ENCODE results near the gene MMP15.

DNA sequence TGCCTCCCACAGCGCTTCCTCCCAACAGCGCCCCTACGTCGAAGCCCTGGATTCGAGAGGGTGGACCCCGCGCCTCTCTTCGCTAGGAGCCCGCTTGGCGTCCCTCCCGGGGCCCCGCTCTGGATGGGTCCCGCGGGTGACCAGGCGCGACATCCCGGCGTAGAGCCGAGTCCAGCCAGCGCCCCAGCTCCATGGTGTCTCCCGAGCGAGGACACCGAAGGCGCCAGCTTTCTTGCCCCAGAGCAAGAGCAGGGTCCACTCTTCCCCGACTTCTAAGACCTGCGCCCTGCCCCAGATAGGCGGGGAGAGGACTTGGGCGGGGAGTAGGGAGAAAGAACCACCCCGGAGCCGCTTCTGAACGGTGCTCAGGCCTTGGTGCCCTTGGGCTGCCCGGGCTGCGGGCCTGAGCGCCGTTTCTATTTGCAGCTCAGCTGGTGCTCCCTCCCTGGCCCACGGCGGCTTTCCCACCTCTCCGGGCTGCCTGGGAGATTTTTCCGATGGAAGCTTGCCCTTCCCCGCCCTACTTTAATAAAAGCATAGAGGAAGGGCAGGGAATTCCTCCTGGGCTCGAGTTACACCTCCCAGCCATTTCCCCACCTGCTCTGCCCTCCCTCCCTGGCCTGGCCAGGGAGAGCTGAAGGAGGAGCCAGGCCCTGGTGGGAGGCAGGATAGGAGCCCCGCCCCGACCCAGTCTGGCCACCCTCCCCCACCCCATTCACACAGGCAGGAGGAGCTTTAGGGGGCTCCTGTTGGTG, 1.8 kb downstream of the MMP15 start:
- TF ChIP-seq EZH2 (IDR thresholded peaks at IDR 0.05; ENCODE audit: borderline replicate concordance, low read depth, low read length, severe bottlenecking), result no peak
- TF ChIP-seq, protein P1, sequence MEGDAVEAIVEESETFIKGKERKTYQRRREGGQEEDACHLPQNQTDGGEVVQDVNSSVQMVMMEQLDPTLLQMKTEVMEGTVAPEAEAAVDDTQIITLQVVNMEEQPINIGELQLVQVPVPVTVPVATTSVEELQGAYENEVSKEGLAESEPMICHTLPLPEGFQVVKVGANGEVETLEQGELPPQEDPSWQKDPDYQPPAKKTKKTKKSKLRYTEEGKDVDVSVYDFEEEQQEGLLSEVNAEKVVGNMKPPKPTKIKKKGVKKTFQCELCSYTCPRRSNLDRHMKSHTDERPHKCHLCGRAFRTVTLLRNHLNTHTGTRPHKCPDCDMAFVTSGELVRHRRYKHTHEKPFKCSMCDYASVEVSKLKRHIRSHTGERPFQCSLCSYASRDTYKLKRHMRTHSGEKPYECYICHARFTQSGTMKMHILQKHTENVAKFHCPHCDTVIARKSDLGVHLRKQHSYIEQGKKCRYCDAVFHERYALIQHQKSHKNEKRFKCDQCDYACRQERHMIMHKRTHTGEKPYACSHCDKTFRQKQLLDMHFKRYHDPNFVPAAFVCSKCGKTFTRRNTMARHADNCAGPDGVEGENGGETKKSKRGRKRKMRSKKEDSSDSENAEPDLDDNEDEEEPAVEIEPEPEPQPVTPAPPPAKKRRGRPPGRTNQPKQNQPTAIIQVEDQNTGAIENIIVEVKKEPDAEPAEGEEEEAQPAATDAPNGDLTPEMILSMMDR (IDR thresholded peaks at IDR 0.05; ENCODE audit: borderline replicate concordance, extremely low read depth, low read length, poor library complexity, severe bottlenecking), result no peak

All from DND-41 (cell line).